H1 (cell line): Measurements from ENCODE around the gene SMIM24. TPM values are rescaled to one million over a fixed set of nuclear protein-coding genes. Genes with fewer than 3 reads are reported as not detected.
A peak's percentile ranks its signal among the peaks of the same experiment; 100 is the strongest.

ENCODE experiments used
- CTCF ChIA-PET: fragments of 300-600 bp; sonication (Branson Sonifier 250); formaldehyde crosslinking; loops from one replicate; lab custom pipeline; 2021; ENCODE audit not compliant: partially characterized antibody; lab: Charles Lee
- POLR2A ChIA-PET: fragments of 300-600 bp; sonication (Branson Sonifier 250); formaldehyde crosslinking; loops from one replicate; lab custom pipeline; 2021; ENCODE audit warnings: inconsistent platforms; ENCODE audit not compliant: partially characterized antibody; lab: Charles Lee
- DNase-seq, 2 experiments: peaks; one replicate each; pipeline versions ENCODE4 v3.0.0 to v3.0.0-alpha.2; 2010 to 2022; ENCODE audit warnings: low spot score in 2 of 2, low read depth in 1 of 2, mixed read lengths in 1 of 2
- FAIRE-seq: peaks from 2 replicates; lab custom pipeline; 2011; peaks lifted over from hg19 to GRCh38; lab: Jason Lieb, UNC
- H2AFZ ChIP-seq: 2 replicates; pipeline ENCODE4 v1.8.1; 2012; ENCODE audit warnings: low read length, inconsistent platforms
- H2AK5ac ChIP-seq: 2 replicates; pipeline ENCODE4 v1.6.1; 2013; ENCODE audit warnings: low read depth, low read length
- H2BK120ac ChIP-seq: replicated peaks from 2 replicates; pipeline ENCODE3; 2013; ENCODE audit warnings: low read depth, low read length, inconsistent platforms
- H2BK12ac ChIP-seq: 2 replicates; pipeline ENCODE4 v1.6.1; 2013; ENCODE audit warnings: low read depth, low read length
- H2BK15ac ChIP-seq: 2 replicates; pipeline ENCODE4 v1.6.1; 2013; ENCODE audit warnings: low read length
- H2BK20ac ChIP-seq: 2 replicates; pipeline ENCODE4 v1.6.1; 2013; ENCODE audit warnings: low read length
- H2BK5ac ChIP-seq: 2 replicates; pipeline ENCODE4 v1.6.1; 2013; ENCODE audit warnings: low read depth, low read length
- H3K14ac ChIP-seq: 2 replicates; pipeline ENCODE4 v1.6.1; 2013; ENCODE audit warnings: inconsistent platforms; ENCODE audit not compliant: insufficient read length
- H3K18ac ChIP-seq: 2 replicates; pipeline ENCODE4 v1.6.1; 2013; ENCODE audit warnings: low read length; ENCODE audit errors: extremely low read depth
- H3K23ac ChIP-seq: 2 replicates; pipeline ENCODE4 v1.6.1; 2013; ENCODE audit warnings: inconsistent platforms; ENCODE audit not compliant: insufficient read length
- H3K23me2 ChIP-seq: 2 replicates; pipeline ENCODE4 v1.6.1; 2013; ENCODE audit warnings: low read depth, low read length
- H3K27ac ChIP-seq: 2 replicates; pipeline ENCODE4 v1.6.1; 2011; ENCODE audit warnings: low read depth, low read length, inconsistent platforms
- H3K27me3 ChIP-seq, 4 experiments: replicated peaks in 1 of 4; 1 replicate in 1 of 4; 2 replicates in 3 of 4; pipeline versions ENCODE4 v1.6.1 to v1.8.1; 2011 to 2013; ENCODE audit warnings: low read length in 3 of 4, mild to moderate bottlenecking in 3 of 4, inconsistent platforms in 2 of 4, mixed read lengths in 2 of 4, moderate library complexity in 1 of 4; ENCODE audit not compliant: control insufficient read depth in 3 of 4, insufficient read depth in 3 of 4; ENCODE audit errors: extremely low read depth in 1 of 4
- H3K36me3 ChIP-seq, 4 experiments: 2 replicates each; pipeline versions ENCODE4 v1.6.1 to v1.8.1; 2011 to 2013; ENCODE audit warnings: mild to moderate bottlenecking in 4 of 4, low read length in 3 of 4, moderate library complexity in 2 of 4, control low read depth in 1 of 4, inconsistent platforms in 1 of 4; ENCODE audit not compliant: insufficient read depth in 4 of 4, control insufficient read depth in 2 of 4
- H3K4ac ChIP-seq: replicated peaks from 2 replicates; pipeline ENCODE3; 2013; ENCODE audit warnings: low read length, low read depth, mixed read lengths, inconsistent platforms; ENCODE audit not compliant: insufficient read length
- H3K4me1 ChIP-seq, 4 experiments: replicated peaks in 1 of 4; 1 replicate in 1 of 4; 2 replicates in 3 of 4; pipeline versions ENCODE4 v1.6.1 to v1.8.1; 2011 to 2013; ENCODE audit warnings: low read length in 3 of 4, inconsistent platforms in 2 of 4, mixed read lengths in 1 of 4; ENCODE audit not compliant: insufficient read depth in 4 of 4, control insufficient read depth in 3 of 4
- H3K4me2 ChIP-seq, 2 experiments: 2 replicates each; pipeline versions ENCODE4 v1.6.1 to v1.8.1; 2011 to 2013; ENCODE audit warnings: low read depth in 2 of 2, low read length in 2 of 2, control low read depth in 1 of 2, inconsistent platforms in 1 of 2, mild to moderate bottlenecking in 1 of 2; ENCODE audit not compliant: insufficient read depth in 1 of 2
- H3K4me3 ChIP-seq, 4 experiments: fragments of 200-600, 300-600 bp in 1 of 4; sonication (generic), shearing (Covaris generic), sonication (Bioruptor Twin) in 1 of 4; 2 replicates each; pipeline versions ENCODE4 v1.5.1 to v1.8.1; 2011 to 2016; ENCODE audit warnings: low read length in 4 of 4, low read depth in 3 of 4, control low read depth in 2 of 4, inconsistent platforms in 2 of 4, mild to moderate bottlenecking in 2 of 4, mixed read lengths in 1 of 4, moderate library complexity in 1 of 4; ENCODE audit not compliant: insufficient read depth in 2 of 4; ENCODE audit errors: extremely low read depth in 1 of 4
- H3K56ac ChIP-seq: replicated peaks from 2 replicates; pipeline ENCODE3; 2013; ENCODE audit warnings: low read depth, mild to moderate bottlenecking, mixed read lengths, low read length, inconsistent platforms; ENCODE audit not compliant: insufficient read length
- H3K79me1 ChIP-seq: 2 replicates; pipeline ENCODE4 v1.6.1; 2013; ENCODE audit warnings: low read depth, low read length, control low read depth
- H3K79me2 ChIP-seq, 2 experiments: 2 replicates each; pipeline versions ENCODE4 v1.6.1 to v1.8.1; 2012 to 2013; ENCODE audit warnings: low read length in 2 of 2, mild to moderate bottlenecking in 2 of 2, inconsistent platforms in 1 of 2; ENCODE audit not compliant: insufficient read depth in 2 of 2, control insufficient read depth in 1 of 2
- H3K9ac ChIP-seq, 4 experiments: replicated peaks in 1 of 4; 1 replicate in 1 of 4; 2 replicates in 3 of 4; pipeline versions ENCODE4 v1.6.1 to v1.8.1; 2011 to 2013; ENCODE audit warnings: low read depth in 3 of 4, low read length in 3 of 4, control low read depth in 2 of 4, mild to moderate bottlenecking in 2 of 4, moderate library complexity in 2 of 4, inconsistent platforms in 1 of 4; ENCODE audit errors: extremely low read depth in 1 of 4
- H3K9me3 ChIP-seq, 2 experiments: 2 replicates each; pipeline versions ENCODE4 v1.6.1 to v1.8.1; 2012 to 2013; ENCODE audit warnings: mild to moderate bottlenecking in 2 of 2, moderate library complexity in 2 of 2, control low read depth in 1 of 2, inconsistent platforms in 1 of 2, low read depth in 1 of 2, low read length in 1 of 2, mixed read lengths in 1 of 2; ENCODE audit not compliant: insufficient read depth in 2 of 2
- H4K20me1 ChIP-seq, 2 experiments: replicated peaks in 1 of 2; 2 replicates each; pipeline versions ENCODE3 to v1.8.1; 2011 to 2013; ENCODE audit warnings: inconsistent platforms in 2 of 2, low read length in 2 of 2, mild to moderate bottlenecking in 1 of 2; ENCODE audit not compliant: insufficient read depth in 2 of 2, control insufficient read depth in 1 of 2
- H4K5ac ChIP-seq: 2 replicates; pipeline ENCODE4 v1.6.1; 2013; ENCODE audit warnings: low read length, low read depth, mixed read lengths, inconsistent platforms; ENCODE audit not compliant: insufficient read length
- H4K8ac ChIP-seq: 2 replicates; pipeline ENCODE4 v1.8.0; 2013; ENCODE audit warnings: mild to moderate bottlenecking, moderate library complexity, low read length, inconsistent platforms; ENCODE audit not compliant: insufficient read depth; ENCODE audit errors: extremely low read depth
- H4K91ac ChIP-seq: replicated peaks from 2 replicates; pipeline ENCODE3; 2013; ENCODE audit warnings: low read length, mixed read lengths, inconsistent platforms; ENCODE audit not compliant: insufficient read length
- FOSL1 ChIP-seq: IDR thresholded peaks from 2 replicates; pipeline ENCODE4 v1.6.1; 2011; ENCODE audit warnings: mild to moderate bottlenecking, low read depth, low read length, moderate library complexity; ENCODE audit not compliant: insufficient read depth
- HDAC2 ChIP-seq, 2 experiments: fragments of 300-600 bp in 1 of 2; sonication (generic) in 1 of 2; IDR thresholded peaks; 2 replicates each; pipeline ENCODE4 v1.6.1; 2011 to 2012; ENCODE audit warnings: low read depth in 2 of 2, low read length in 2 of 2, mild to moderate bottlenecking in 2 of 2, moderate library complexity in 2 of 2, borderline replicate concordance in 1 of 2, inconsistent platforms in 1 of 2
- JUND ChIP-seq: IDR thresholded peaks from 2 replicates; pipeline ENCODE4 v1.6.1; 2011; ENCODE audit warnings: mild to moderate bottlenecking, improper control_type of control experiment, low read length
- KDM4A ChIP-seq: IDR thresholded peaks from one replicate; pipeline ENCODE4 v1.7.1; 2012; ENCODE audit warnings: low read depth, mild to moderate bottlenecking, moderate library complexity, low read length, inconsistent platforms; ENCODE audit not compliant: severe bottlenecking
- RXRA ChIP-seq: IDR thresholded peaks from 2 replicates; pipeline ENCODE4 v1.6.1; 2011; ENCODE audit warnings: low read depth, mild to moderate bottlenecking, low read length, moderate library complexity; ENCODE audit not compliant: insufficient read depth
- WGBS, 2 experiments: shearing (Covaris generic) in 1 of 2; methylation state at CpG; one replicate each; pipeline versions ENCODE4 v1.1.6 to v1.1.7; 2013 to 2015; ENCODE audit warnings: low lambda C conversion rate in 2 of 2, mixed read lengths in 2 of 2, inconsistent platforms in 1 of 2, low coverage in 1 of 2, missing lambda C conversion rate in 1 of 2; ENCODE audit not compliant: insufficient replicate concordance in 2 of 2, insufficient coverage in 1 of 2, insufficient read length in 1 of 2; ENCODE audit errors: extremely low coverage in 1 of 2, missing lambda C conversion rate in 1 of 2; 5-methylcytosine and 5-hydroxymethylcytosine counted together
- polyA plus RNA-seq, 7 experiments: library from polyadenylated mRNA; depleted of rRNA in 3 of 7; stranded (reverse) in 5 of 7; unstranded in 2 of 7; fragments of >200 nt in 5 of 7; fragments of 200-250 nt in 2 of 7; gene quantifications; 1 replicate in 5 of 7; 2 replicates in 1 of 7; 4 replicates in 1 of 7; pipeline versions ENCODE4 v1.2.1 to v1.2.3, GENCODE V29; 2011 to 2013; ENCODE audit warnings: missing spikeins in 2 of 7, mixed read lengths in 2 of 7
- total RNA-seq: library from RNA; stranded (reverse); fragmentation: NEBNext Ultra II Directional; extraction: Animal tissue kit (Norgen Biotek cat#: 25700); gene quantifications from 2 replicates; pipeline ENCODE4 v1.2.1, GENCODE V29; 2021
- TF ChIP-seq, protein P1 (sequence below): IDR thresholded peaks from 2 replicates; pipeline ENCODE4 v1.6.1; 2011; ENCODE audit warnings: low read length, improper control_type of control experiment

Gene SMIM24
- total and polyA plus RNA-seq, 2 of the 8 experiments (the other 6 are each of a cell fraction or from before 2014, with no cell fraction given), result 3.8 to 4.5 TPM

DNA sequence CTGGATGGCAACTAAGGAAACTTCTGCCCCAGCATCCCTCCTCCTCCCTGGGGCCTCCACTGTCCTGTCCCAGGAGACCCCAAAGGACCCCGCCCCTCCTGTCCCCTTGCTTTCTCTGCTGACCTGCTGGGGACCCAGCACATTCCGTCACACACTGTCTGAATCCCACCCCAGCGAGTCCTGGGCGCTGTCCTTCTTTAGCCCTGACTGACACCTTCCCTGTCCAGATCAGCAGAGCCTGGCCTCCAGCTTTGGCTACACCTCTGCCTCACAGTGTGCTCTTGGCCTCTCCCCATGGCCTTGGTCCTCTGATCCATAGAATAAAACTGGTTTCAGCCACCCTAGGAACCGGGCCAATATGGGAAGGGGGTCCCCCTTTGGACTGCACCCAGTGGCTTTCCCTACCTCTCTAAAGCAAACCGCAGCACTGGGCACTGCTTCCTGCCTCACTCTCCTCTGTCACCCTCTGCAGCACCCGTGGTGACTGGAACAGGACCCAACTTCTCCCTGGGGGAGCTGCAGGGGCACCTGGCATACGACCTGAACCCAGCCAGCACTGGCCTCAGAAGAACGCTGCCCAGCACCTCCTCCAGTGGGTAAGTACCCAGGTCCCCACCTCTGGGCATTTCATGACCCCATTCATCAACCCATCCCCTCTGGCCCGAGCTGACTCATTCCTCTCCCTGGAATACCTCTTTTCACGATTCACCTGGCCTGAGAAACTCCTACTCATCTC lies 46.4 kb downstream of the SMIM24 start:
- H2BK5ac ChIP-seq, result no peak overlapping the region
- H3K4ac ChIP-seq, result peak overlapping the region; percentile 11
- no peaks in the 10 kb centered on the region for H3K9me3 ChIP-seq
- peak overlapping the region; percentile 93; the same call in 1 of the 2 replicates for H3K18ac ChIP-seq
- H4K91ac ChIP-seq, result peak overlapping the region; percentile 50
- H3K79me2 ChIP-seq, result no peaks in the 10 kb centered on the region
- FAIRE-seq, result no peak
- no peaks in the 10 kb centered on the region for H3K79me1 ChIP-seq
- ChIA-PET POLR2A (interaction anchor here (0.9 to 1.5 kb wide), 3 partner anchors 11 to 88 kb away, joined by 3 to 6 read pairs (median 4); no protein-coding TSS in a partner anchor), CTCF (interaction anchor here (0.8 to 6.9 kb wide), 6 partner anchors 25 to 109 kb away, joined by 3 to 77 read pairs (median 4); partner anchors contain the start of gene SMIM44)
- DNase-seq, result no peak
- TF ChIP-seq RXRA (no peak), JUND (no peak), KDM4A (no peak), HDAC2 (IDR thresholded peaks at IDR 0.05; ENCODE audit: borderline replicate concordance in 1 of 2, low read depth in 2 of 2, low read length in 2 of 2) (no peak), FOSL1 (no peak)
- TF ChIP-seq, protein P1, sequence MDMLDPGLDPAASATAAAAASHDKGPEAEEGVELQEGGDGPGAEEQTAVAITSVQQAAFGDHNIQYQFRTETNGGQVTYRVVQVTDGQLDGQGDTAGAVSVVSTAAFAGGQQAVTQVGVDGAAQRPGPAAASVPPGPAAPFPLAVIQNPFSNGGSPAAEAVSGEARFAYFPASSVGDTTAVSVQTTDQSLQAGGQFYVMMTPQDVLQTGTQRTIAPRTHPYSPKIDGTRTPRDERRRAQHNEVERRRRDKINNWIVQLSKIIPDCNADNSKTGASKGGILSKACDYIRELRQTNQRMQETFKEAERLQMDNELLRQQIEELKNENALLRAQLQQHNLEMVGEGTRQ, result no peak
- peaks cover 0 to 6% (median 4%) of the 10 kb centered on the region in 4 experiments; a peak in 4 of 7 replicates for H3K4me1 ChIP-seq
- peak overlapping the region in 1 of 4 experiments; percentile 96; a peak in 2 of 7 replicates for H3K9ac ChIP-seq
- peaks cover 0 to 3% (median 1%) of the 10 kb centered on the region in 4 experiments; a peak in 3 of 7 replicates for H3K27me3 ChIP-seq
- H3K4me3 ChIP-seq, result peak overlapping the region in 2 of 4 experiments; percentile 88 to 92; a peak in 3 of 8 replicates
- H3K4me2 ChIP-seq, result peak overlapping the region; percentile 85 to 94
- no peaks in the 10 kb centered on the region for H3K36me3 ChIP-seq
- peak overlapping the region; percentile 43; the same call in 1 of the 2 replicates for H2BK12ac ChIP-seq
- no peak overlapping the region for H3K27ac ChIP-seq
- H3K23ac ChIP-seq, result no peak overlapping the region
- no peak overlapping the region for H2AK5ac ChIP-seq
- peaks cover 4% of the 10 kb centered on the region for H3K23me2 ChIP-seq
- no peak overlapping the region for H2BK15ac ChIP-seq
- no peak overlapping the region for H4K5ac ChIP-seq
- no peak overlapping the region for H2BK20ac ChIP-seq
- no peak overlapping the region for H3K56ac ChIP-seq
- no peaks in the 10 kb centered on the region for H4K20me1 ChIP-seq
- H2AFZ ChIP-seq, result no peak overlapping the region
- 77% methylated on average over 11 of the region's 11 CpGs; no CpG with 5 or more reads in 1 of the 2 experiments for WGBS, 2 experiments
- H3K14ac ChIP-seq, result no peak overlapping the region
- H4K8ac ChIP-seq, result peak overlapping the region; percentile 100
- H2BK120ac ChIP-seq, result no peak overlapping the region
